SH-SY5Y (cell line): Measurements from ENCODE around the gene PRKAA2.

Experiments
- GATA2 ChIP-seq: IDR thresholded peaks from 2 replicates; pipeline ENCODE4 v1.6.1; 2011; ENCODE audit warnings: mild to moderate bottlenecking, low read depth, low read length
- GATA3 ChIP-seq: IDR thresholded peaks from 2 replicates; pipeline ENCODE4 v1.6.1; 2011; ENCODE audit warnings: low read depth, mild to moderate bottlenecking, low read length, moderate library complexity

GRCh38 chr1:56654126-56654923, 9.2 kb downstream of the PRKAA2 start:
- TF ChIP-seq GATA2 (no peak), GATA3 (no peak)
